Testis (tissue), 2 donors: ENCODE measurements around the gene NNMT.

Source experiments
- POLR2A ChIP-seq: fragments of 450-650 bp; IDR thresholded peaks from one replicate; pipeline ENCODE4 v1.6.1; 2017; ENCODE audit warnings: antibody characterized with exemption, mild to moderate bottlenecking, moderate library complexity
- TF ChIP-seq, protein P1 (sequence below), 3 experiments: fragments of 450-650 bp in 2 of 3; fragments of 200-600 bp in 1 of 3; sonication (generic) in 1 of 3; IDR thresholded peaks; one replicate each; pipeline ENCODE4 v1.5.1; 2016 to 2019; ENCODE audit warnings: antibody characterized with exemption in 3 of 3, mild to moderate bottlenecking in 2 of 3, moderate library complexity in 1 of 3

GRCh38 chr11:114301927-114302326 is 5.7 kb downstream of the NNMT start:
- TF ChIP-seq, protein P1, sequence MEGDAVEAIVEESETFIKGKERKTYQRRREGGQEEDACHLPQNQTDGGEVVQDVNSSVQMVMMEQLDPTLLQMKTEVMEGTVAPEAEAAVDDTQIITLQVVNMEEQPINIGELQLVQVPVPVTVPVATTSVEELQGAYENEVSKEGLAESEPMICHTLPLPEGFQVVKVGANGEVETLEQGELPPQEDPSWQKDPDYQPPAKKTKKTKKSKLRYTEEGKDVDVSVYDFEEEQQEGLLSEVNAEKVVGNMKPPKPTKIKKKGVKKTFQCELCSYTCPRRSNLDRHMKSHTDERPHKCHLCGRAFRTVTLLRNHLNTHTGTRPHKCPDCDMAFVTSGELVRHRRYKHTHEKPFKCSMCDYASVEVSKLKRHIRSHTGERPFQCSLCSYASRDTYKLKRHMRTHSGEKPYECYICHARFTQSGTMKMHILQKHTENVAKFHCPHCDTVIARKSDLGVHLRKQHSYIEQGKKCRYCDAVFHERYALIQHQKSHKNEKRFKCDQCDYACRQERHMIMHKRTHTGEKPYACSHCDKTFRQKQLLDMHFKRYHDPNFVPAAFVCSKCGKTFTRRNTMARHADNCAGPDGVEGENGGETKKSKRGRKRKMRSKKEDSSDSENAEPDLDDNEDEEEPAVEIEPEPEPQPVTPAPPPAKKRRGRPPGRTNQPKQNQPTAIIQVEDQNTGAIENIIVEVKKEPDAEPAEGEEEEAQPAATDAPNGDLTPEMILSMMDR (IDR thresholded peaks at IDR 0.05): no peak
- no peak for TF ChIP-seq POLR2A
